ENCODE measurements around the gene BCHE. TPM values are rescaled to one million over a fixed set of nuclear protein-coding genes. Genes with fewer than 3 reads are reported as not detected.

BCHE gene
- polyA plus RNA-seq, 2 of the 4 experiments (the other 2 are of a cell fraction), result 2.8 to 5.5 TPM

DNA sequence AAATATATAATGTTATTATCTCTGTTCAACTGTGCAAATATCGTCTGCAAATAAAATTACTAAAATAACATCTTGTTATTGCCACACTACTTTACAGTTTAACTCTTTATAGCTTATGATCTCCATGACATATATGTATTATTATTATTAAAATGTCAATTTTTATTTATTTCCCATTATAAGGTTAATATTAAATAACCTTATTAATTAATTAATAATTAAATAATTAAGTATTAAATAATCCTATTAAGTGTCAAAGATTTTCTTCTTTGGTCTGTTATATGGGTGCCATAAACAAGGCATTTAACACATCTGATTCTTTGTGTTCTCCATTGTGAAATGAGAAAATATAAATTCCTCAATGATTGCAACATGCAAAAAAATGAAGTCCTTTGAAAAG lies 10.0 kb downstream of the BCHE start:
- FAIRE-seq (no peak), DNase-seq (ENCODE audit: low read depth in 1 of 2, low spot score in 1 of 2) (no peak), ATAC-seq (no peak)
- ChIA-PET POLR2A (no interaction called here), CTCF (no interaction called here)
- 59% methylated on average over 1 of the region's 1 CpG for WGBS (ENCODE audit: missing lambda C conversion rate)
- Histone ChIP-seq H3K9me3 (no peaks in the 10 kb centered on the region), H3K27ac (no peak overlapping the region), H3K4me3 (no peak overlapping the region), H3K4me1 (no peaks in the 10 kb centered on the region), H3K4me2 (no peak overlapping the region)
- no peak for TF ChIP-seq MYC (IDR thresholded peaks at IDR 0.05; ENCODE audit: borderline replicate concordance, low read length)
- TF ChIP-seq, protein P1, sequence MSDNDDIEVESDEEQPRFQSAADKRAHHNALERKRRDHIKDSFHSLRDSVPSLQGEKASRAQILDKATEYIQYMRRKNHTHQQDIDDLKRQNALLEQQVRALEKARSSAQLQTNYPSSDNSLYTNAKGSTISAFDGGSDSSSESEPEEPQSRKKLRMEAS (IDR thresholded peaks at IDR 0.05), result no peak
- no peak for TF ChIP-seq NPAS2 (CRISPR knock-in tag; IDR thresholded peaks at IDR 0.05; ENCODE audit: borderline replicate concordance)
- no peak for TF ChIP-seq RAD21 (conservative IDR thresholded peaks at IDR 0.05 in 1 of 2, IDR thresholded peaks at IDR 0.05 in 1 of 2)
- no peak for TF ChIP-seq EP300 (IDR thresholded peaks at IDR 0.05)
- no peak for TF ChIP-seq POLR2A (IDR thresholded peaks at IDR 0.05; ENCODE audit: low read length)
- TF ChIP-seq FOSL2 (IDR thresholded peaks at IDR 0.05), result no peak
- no peak for TF ChIP-seq FOSL2 (CRISPR knock-in tag; IDR thresholded peaks at IDR 0.05)
- no peak for TF ChIP-seq CBX8 (IDR thresholded peaks at IDR 0.05)
- TF ChIP-seq, protein P2, sequence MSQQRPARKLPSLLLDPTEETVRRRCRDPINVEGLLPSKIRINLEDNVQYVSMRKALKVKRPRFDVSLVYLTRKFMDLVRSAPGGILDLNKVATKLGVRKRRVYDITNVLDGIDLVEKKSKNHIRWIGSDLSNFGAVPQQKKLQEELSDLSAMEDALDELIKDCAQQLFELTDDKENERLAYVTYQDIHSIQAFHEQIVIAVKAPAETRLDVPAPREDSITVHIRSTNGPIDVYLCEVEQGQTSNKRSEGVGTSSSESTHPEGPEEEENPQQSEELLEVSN (IDR thresholded peaks at IDR 0.05; ENCODE audit: borderline replicate concordance, low read depth), result no peak
- TF ChIP-seq, protein P3, sequence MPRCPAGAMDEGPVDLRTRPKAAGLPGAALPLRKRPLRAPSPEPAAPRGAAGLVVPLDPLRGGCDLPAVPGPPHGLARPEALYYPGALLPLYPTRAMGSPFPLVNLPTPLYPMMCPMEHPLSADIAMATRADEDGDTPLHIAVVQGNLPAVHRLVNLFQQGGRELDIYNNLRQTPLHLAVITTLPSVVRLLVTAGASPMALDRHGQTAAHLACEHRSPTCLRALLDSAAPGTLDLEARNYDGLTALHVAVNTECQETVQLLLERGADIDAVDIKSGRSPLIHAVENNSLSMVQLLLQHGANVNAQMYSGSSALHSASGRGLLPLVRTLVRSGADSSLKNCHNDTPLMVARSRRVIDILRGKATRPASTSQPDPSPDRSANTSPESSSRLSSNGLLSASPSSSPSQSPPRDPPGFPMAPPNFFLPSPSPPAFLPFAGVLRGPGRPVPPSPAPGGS (IDR thresholded peaks at IDR 0.05), result no peak
- no peak for TF ChIP-seq GATA3 (IDR thresholded peaks at IDR 0.05; ENCODE audit: borderline replicate concordance)
- TF ChIP-seq FOXS1 (CRISPR knock-in tag; IDR thresholded peaks at IDR 0.05), result no peak

DNA sequence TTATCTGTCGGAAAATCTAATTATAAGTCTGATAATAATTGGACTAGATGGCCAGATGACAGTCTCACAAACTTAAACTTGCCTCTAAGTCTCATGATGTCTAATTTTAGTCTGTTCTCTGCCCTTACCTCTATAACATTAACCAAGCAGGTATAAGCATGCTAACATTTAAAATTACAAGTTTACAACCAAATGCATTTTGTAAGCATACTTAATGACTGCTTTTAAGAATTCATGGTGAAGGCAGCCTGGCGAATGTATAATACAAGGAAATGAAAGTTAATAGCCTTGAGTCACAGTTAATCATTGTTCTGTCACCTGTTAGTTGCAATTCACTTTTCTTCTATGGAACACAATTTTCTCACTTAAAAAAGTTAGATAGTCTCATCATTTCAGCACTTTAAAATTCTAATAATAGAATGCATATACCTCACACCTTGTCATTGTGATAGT lies 16.5 kb downstream of the BCHE start:
- no peak for TF ChIP-seq RAD21 (conservative IDR thresholded peaks at IDR 0.05 in 1 of 2, IDR thresholded peaks at IDR 0.05 in 1 of 2)
- no peak for TF ChIP-seq CEBPB (IDR thresholded peaks at IDR 0.05)
- TF ChIP-seq POLR2A (IDR thresholded peaks at IDR 0.05; ENCODE audit: low read length), result no peak
- TF ChIP-seq CBX8 (IDR thresholded peaks at IDR 0.05), result no peak
- TF ChIP-seq FOSL2 (IDR thresholded peaks at IDR 0.05), result no peak
- TF ChIP-seq FOSL2 (CRISPR knock-in tag; IDR thresholded peaks at IDR 0.05), result no peak
- no peak for TF ChIP-seq HOXB13 (CRISPR knock-in tag; IDR thresholded peaks at IDR 0.05; ENCODE audit: low read depth)
- TF ChIP-seq JUNB (IDR thresholded peaks at IDR 0.05), result no peak
- TF ChIP-seq RARB (CRISPR knock-in tag; IDR thresholded peaks at IDR 0.05), result no peak
- no peak for TF ChIP-seq POLR2AphosphoS2 (conservative IDR thresholded peaks at IDR 0.05; ENCODE audit: low read length)
- TF ChIP-seq, protein P4, sequence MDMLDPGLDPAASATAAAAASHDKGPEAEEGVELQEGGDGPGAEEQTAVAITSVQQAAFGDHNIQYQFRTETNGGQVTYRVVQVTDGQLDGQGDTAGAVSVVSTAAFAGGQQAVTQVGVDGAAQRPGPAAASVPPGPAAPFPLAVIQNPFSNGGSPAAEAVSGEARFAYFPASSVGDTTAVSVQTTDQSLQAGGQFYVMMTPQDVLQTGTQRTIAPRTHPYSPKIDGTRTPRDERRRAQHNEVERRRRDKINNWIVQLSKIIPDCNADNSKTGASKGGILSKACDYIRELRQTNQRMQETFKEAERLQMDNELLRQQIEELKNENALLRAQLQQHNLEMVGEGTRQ (IDR thresholded peaks at IDR 0.05), result no peak
- no peak for TF ChIP-seq NR3C1 (IDR thresholded peaks at IDR 0.05)
- TF ChIP-seq, protein P5, sequence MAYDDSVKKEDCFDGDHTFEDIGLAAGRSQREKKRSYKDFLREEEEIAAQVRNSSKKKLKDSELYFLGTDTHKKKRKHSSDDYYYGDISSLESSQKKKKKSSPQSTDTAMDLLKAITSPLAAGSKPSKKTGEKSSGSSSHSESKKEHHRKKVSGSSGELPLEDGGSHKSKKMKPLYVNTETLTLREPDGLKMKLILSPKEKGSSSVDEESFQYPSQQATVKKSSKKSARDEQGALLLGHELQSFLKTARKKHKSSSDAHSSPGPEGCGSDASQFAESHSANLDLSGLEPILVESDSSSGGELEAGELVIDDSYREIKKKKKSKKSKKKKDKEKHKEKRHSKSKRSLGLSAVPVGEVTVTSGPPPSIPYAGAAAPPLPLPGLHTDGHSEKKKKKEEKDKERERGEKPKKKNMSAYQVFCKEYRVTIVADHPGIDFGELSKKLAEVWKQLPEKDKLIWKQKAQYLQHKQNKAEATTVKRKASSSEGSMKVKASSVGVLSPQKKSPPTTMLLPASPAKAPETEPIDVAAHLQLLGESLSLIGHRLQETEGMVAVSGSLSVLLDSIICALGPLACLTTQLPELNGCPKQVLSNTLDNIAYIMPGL (CRISPR knock-in tag; IDR thresholded peaks at IDR 0.05; ENCODE audit: borderline replicate concordance), result no peak
- TF ChIP-seq EHF (CRISPR knock-in tag; IDR thresholded peaks at IDR 0.05), result no peak
- no peak for TF ChIP-seq MAFK (IDR thresholded peaks at IDR 0.05; ENCODE audit: partially characterized antibody)

More for the DNA sequence above, 16.5 kb downstream of the BCHE start:
- ChIA-PET POLR2A (no interaction called here), CTCF (no interaction called here)
- peak; percentile 7 for FAIRE-seq
- WGBS (ENCODE audit: missing lambda C conversion rate), result 70% methylated on average over 2 of the region's 2 CpGs
- Histone ChIP-seq H3K9me3 (no peaks in the 10 kb centered on the region), H3K4me3 (no peak overlapping the region), H3K4me2 (no peak overlapping the region), H3K4me1 (no peaks in the 10 kb centered on the region), H3K27ac (no peak overlapping the region)
- no peak for DNase-seq (ENCODE audit: low read depth in 1 of 2, low spot score in 1 of 2)
- ATAC-seq, result no peak
